GM12878 (cell line): ENCODE results near the gene IP6K3. TPM values are rescaled to one million over a fixed set of nuclear protein-coding genes. Genes with fewer than 3 reads are reported as not detected.

ENCODE experiments used
- CHD2 ChIP-seq: IDR thresholded peaks from 2 replicates; pipeline ENCODE4 v1.6.1; 2011; ENCODE audit warnings: low read depth, low read length, improper control_type of control experiment, borderline replicate concordance
- RBBP5 ChIP-seq: fragments of 200-600 bp; sonication (generic); conservative IDR thresholded peaks from 2 replicates; pipeline ENCODE4 v1.6.1; 2016
- RUNX3 ChIP-seq: IDR thresholded peaks from 2 replicates; pipeline ENCODE4 v1.6.1; 2012; ENCODE audit warnings: low read length, inconsistent platforms
- TCF7 ChIP-seq: IDR thresholded peaks from 2 replicates; pipeline ENCODE4 v1.6.1; 2014; ENCODE audit warnings: antibody characterized with exemption, borderline replicate concordance
- polyA plus RNA-seq, 11 experiments: library from polyadenylated mRNA; depleted of rRNA in 4 of 11; unstranded in 6 of 11; stranded (reverse) in 5 of 11; fragments of >200 nt; fragmentation: Nextera tagmentation in 4 of 11; fragmentation: Illumina TruSeq in 1 of 11; extraction: Ambion mirVana in 4 of 11; extraction: Trizol in 1 of 11; gene quantifications; 1 replicate in 1 of 11; 2 replicates in 10 of 11; pipeline versions ENCODE4 v1.2.1 to v1.2.3, GENCODE V29; 2011 to 2016; ENCODE audit warnings: inconsistent platforms in 2 of 11, missing spikeins in 2 of 11, low read depth in 1 of 11
- total RNA-seq, 4 experiments: library from RNA; depleted of rRNA in 3 of 4; stranded (reverse); fragments of >200 nt in 3 of 4; fragmentation: Illumina TruSeq in 1 of 4; extraction: Trizol in 1 of 4; gene quantifications; 2 replicates each; pipeline versions ENCODE4 v1.2.1 to v1.2.3, GENCODE V29; 2013 to 2021
- TF ChIP-seq, protein P1 (sequence below): IDR thresholded peaks from 2 replicates; pipeline ENCODE4 v1.6.1; 2012; ENCODE audit warnings: mild to moderate bottlenecking, low read depth, low read length
- TF ChIP-seq, protein P2 (sequence below): fragments of 450-650 bp; IDR thresholded peaks from 2 replicates; pipeline ENCODE4 v1.6.1; 2017; ENCODE audit warnings: mild to moderate bottlenecking, low read depth, inconsistent platforms; ENCODE audit not compliant: poor library complexity, severe bottlenecking

The IP6K3 gene
- total and polyA plus RNA-seq, 10 of the 15 experiments (the other 5 are each of a cell fraction or from before 2014, with no cell fraction given): 0.02 to 0.15 (median 0.09) TPM; not detected in 7

DNA sequence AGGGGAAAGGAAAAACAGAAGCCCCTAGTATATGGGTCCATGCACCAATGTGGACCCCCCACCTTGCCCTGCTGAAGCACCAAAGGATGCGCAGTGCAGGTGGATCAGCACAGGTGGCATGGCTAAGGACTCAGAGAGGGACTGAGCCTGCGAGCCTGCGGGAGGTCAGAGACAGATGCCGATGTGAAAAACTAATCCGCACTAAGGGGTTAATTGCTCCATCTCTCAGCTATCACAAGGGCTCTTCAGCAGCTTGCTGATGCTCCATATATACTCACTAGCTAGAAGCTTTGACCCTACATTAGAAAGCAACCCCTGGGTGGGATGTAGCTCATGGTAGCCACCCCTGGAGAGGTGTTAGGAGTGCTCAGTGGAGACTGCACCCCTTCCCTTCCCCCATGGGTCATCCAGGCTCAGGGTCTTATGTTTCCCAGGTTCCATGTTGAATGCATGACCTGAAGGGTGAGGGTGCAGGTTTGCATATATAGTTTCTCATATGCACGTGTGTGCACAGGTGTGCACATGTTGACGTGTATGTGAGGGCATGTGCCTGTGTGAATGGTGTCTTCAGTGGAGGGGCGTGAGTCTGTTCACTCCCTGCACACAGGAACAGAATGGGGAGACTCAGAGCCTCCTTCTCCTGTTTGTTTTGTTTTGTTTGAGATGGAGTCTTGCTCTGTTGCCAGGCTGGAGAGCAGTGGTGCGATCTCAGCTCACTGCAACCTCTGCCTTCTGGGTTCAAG, 13.4 kb upstream of the IP6K3 start (continued):
- TF ChIP-seq RBBP5 (no peak), TCF7 (no peak), RUNX3 (no peak), CHD2 (no peak)
- TF ChIP-seq, protein P1, sequence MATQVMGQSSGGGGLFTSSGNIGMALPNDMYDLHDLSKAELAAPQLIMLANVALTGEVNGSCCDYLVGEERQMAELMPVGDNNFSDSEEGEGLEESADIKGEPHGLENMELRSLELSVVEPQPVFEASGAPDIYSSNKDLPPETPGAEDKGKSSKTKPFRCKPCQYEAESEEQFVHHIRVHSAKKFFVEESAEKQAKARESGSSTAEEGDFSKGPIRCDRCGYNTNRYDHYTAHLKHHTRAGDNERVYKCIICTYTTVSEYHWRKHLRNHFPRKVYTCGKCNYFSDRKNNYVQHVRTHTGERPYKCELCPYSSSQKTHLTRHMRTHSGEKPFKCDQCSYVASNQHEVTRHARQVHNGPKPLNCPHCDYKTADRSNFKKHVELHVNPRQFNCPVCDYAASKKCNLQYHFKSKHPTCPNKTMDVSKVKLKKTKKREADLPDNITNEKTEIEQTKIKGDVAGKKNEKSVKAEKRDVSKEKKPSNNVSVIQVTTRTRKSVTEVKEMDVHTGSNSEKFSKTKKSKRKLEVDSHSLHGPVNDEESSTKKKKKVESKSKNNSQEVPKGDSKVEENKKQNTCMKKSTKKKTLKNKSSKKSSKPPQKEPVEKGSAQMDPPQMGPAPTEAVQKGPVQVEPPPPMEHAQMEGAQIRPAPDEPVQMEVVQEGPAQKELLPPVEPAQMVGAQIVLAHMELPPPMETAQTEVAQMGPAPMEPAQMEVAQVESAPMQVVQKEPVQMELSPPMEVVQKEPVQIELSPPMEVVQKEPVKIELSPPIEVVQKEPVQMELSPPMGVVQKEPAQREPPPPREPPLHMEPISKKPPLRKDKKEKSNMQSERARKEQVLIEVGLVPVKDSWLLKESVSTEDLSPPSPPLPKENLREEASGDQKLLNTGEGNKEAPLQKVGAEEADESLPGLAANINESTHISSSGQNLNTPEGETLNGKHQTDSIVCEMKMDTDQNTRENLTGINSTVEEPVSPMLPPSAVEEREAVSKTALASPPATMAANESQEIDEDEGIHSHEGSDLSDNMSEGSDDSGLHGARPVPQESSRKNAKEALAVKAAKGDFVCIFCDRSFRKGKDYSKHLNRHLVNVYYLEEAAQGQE: no peak
- TF ChIP-seq, protein P2, sequence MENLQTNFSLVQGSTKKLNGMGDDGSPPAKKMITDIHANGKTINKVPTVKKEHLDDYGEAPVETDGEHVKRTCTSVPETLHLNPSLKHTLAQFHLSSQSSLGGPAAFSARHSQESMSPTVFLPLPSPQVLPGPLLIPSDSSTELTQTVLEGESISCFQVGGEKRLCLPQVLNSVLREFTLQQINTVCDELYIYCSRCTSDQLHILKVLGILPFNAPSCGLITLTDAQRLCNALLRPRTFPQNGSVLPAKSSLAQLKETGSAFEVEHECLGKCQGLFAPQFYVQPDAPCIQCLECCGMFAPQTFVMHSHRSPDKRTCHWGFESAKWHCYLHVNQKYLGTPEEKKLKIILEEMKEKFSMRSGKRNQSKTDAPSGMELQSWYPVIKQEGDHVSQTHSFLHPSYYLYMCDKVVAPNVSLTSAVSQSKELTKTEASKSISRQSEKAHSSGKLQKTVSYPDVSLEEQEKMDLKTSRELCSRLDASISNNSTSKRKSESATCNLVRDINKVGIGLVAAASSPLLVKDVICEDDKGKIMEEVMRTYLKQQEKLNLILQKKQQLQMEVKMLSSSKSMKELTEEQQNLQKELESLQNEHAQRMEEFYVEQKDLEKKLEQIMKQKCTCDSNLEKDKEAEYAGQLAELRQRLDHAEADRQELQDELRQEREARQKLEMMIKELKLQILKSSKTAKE: no peak
- TF ChIP-seq, all 136 proteins: peak for 0
